SW 1271 (cell line): ENCODE data around the gene FMNL2.
"Not testable (repeated sequence)": the region's sequence is repeated elsewhere in the genome, so short reads cannot be mapped to it uniquely, and the experiment has no call there.

Experiments
- DNase-seq, 2 experiments: peaks; one replicate each; lab custom pipeline; 2025; lab: John Stamatoyannopoulos, UW

The FMNL2 gene

GRCh38 chr2:152376385-152376784 lies 41.4 kb downstream of the FMNL2 start:
- DNase-seq = no peak

GRCh38 chr2:152376968-152377367 lies 42.0 kb downstream of the FMNL2 start:
- DNase-seq = no peak

DNA sequence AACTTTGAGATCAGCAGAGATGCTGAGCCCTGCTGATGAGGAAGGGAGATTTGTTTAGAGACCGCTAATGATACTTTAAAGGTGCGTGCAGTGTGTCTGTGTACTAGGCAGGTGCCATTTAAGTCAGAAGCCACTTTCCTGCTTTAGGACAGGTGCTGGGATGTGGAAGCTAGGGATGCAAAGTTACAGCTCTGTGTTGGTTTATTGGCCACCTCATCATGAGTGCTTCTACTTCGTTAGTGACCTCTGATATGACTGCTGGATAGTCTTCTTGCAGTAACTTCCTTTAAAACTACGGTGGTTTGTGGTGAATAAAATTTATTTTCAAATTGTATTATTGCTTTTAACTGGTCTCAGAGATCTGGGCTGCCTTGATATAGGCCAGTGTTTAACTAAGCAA lies 44.1 kb downstream of the FMNL2 start:
- no peak for DNase-seq

GRCh38 chr2:152380261-152381055 lies 45.5 kb downstream of the FMNL2 start:
- DNase-seq = no peak

DNA sequence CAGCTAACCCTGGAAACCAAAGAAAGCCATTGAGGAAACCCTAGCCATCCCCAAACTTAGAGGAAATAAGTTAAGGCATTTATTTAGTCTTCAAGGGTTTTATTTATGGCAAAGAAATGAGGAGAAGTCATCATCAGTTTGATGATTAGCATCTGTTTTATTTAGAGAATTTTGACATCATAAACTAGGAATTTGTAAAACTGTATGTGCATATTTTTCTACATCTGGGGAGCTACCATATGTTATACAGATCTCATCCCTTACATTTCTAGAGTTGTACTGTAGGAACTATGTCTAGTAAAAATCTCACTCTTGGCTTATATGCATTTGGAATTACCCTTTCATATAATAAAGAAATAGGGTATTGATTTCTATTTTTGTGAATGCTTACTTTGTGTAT lies 48.7 kb downstream of the FMNL2 start:
- DNase-seq = no peak

DNA sequence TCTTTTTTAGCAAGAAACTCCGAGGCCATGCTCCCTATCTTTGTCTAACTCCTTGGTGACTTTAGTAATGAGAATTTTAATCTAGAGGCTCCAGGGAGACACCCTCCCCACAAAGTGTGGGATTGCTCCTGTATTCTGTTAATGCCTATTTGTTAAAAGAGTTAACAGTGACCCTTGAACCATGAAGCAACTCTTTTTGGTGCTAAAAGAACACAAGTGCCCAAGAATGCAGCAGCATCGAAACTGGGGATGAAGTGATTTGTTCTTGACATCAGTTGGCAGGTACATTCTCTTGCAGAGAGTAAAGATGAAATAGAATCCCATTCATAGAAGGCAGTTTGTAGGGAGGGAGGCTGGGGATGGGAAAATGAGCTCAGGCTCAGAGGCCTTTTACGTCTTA lies 50.0 kb downstream of the FMNL2 start:
- no peak for DNase-seq

- no peak for DNase-seq
Observed at GRCh38 chr2:152385650-152386049, 50.7 kb downstream of the FMNL2 start.

- no peak for DNase-seq
Observed at GRCh38 chr2:152386266-152386665, 51.3 kb downstream of the FMNL2 start.

DNA sequence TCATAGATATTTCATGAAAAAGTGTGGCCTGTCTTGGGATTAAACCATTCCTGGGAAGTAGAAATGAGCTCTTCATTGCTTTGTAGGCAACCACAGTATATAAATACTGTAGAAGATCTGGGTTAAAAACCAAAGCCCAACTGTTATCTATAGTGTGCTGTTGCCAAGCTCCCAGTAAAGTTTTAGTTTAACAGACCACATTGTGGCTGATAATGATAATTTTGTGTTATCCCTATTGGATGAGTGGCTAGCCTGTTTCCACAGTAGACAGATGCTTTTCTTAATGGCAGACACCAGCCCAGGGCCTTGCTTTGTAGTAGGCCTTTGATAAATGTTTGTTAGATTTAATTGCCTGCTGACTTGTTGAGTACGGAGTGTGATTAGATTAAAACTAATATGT lies 52.1 kb downstream of the FMNL2 start:
- no peak for DNase-seq

- DNase-seq = not testable (repeated sequence)
Observed at GRCh38 chr2:152388269-152388668, 53.3 kb downstream of the FMNL2 start.

- DNase-seq = no peak
Observed at GRCh38 chr2:152389483-152389882, 54.5 kb downstream of the FMNL2 start.

GRCh38 chr2:152390837-152391236 lies 55.9 kb downstream of the FMNL2 start:
- DNase-seq = no peak

- DNase-seq = no peak
Observed at GRCh38 chr2:152391318-152391717, 56.3 kb downstream of the FMNL2 start.

DNA sequence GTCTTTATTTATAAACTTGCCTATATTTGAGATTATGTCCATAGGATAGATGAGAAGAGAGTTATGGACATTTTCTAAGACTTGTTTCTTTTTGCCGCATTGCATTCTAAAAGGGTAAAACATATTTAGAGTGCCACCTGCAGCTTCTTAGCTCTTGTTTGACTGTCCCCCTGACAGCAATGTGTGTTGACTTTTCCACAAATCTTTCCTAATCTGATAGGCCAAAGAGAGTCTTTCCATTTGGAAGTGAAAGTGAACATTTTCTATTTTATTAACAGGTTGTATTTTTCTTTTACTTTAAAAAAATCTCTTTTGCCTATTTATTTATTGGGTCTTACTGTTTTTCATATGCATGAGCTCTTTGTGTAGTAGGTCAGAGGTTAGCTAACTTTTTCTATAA lies 58.4 kb downstream of the FMNL2 start:
- DNase-seq = no peak

DNA sequence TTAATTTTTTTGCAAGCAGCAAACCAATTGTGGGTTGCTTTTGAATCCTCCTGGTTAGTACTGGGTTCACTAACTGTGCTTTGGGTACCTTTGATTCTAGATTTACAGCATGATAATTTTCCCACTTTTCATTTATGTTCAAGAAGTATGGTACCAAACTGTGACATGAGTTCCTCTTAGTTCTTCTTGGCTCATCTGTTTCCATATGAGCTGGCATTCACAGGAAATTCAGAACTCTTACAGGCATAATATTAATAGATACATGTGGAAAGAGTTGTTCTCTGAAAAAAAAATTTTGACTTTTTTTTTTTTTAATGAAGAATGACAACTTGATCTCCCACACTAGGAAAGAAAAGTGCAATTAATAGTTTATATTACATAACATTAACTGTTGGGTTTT lies 59.4 kb downstream of the FMNL2 start:
- DNase-seq = no peak

DNA sequence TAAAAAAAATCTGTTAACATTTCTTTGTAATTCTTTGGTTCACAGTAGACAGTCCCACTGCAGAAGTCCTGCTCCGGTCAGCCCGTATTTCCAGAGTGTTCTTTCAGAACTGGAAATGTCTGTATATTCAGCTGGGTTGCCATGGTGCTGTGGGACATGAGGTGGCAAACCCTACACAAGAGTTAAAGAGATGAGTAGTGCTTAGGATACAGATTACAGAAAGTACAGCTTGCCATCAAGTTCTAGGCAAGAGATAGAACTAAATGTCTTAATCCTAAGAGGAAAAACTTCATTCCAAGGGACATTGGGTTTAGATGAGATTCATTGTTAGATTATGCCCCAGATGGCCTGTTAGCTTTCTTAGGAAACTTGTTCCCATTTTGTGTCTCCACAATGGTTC lies 60.1 kb downstream of the FMNL2 start:
- DNase-seq = no peak

- no peak for DNase-seq
Observed at GRCh38 chr2:152395572-152395971, 60.6 kb downstream of the FMNL2 start.

- DNase-seq = no peak
Observed at GRCh38 chr2:152396051-152396511, 61.1 kb downstream of the FMNL2 start.

DNA sequence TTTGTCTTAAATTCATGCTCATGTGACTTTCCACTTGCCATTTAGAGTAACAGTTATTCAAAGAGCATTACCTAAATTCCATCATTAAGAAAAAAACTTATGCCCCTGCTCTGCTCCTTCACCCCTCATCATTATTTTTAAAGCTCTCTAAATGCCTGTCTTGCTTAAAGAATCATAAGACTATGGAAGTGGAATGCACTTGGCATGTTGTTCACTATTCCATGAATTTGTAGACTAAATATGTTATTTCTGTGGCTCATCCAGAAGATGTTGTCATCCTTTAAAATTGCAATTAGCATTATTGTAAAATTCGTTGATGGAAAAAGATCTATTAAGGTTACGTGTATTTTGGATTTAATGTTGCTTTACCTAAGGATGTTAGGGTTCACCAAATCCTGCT lies 61.8 kb downstream of the FMNL2 start:
- DNase-seq = no peak

GRCh38 chr2:152399003-152399402 lies 64.0 kb downstream of the FMNL2 start:
- DNase-seq = peak in 1 of 2 experiments; percentile 18

GRCh38 chr2:152400607-152401214 lies 65.7 kb downstream of the FMNL2 start:
- no peak for DNase-seq

GRCh38 chr2:152402780-152403759 lies 68.1 kb downstream of the FMNL2 start:
- DNase-seq = peak in 1 of 2 experiments; percentile 56
